ENCODE measurements around the gene OR10R2. TPM values are rescaled to one million over a fixed set of nuclear protein-coding genes. Genes with fewer than 3 reads are reported as not detected.

Gene OR10R2
- total RNA-seq, 2 donors from 2014 or later = not detected

GRCh38 chr1:158509471-158510156 lies 37.6 kb downstream of the OR10R2 start:
- no peaks in the 10 kb centered on the region for H3K4me1 ChIP-seq
- TF ChIP-seq, protein P1, sequence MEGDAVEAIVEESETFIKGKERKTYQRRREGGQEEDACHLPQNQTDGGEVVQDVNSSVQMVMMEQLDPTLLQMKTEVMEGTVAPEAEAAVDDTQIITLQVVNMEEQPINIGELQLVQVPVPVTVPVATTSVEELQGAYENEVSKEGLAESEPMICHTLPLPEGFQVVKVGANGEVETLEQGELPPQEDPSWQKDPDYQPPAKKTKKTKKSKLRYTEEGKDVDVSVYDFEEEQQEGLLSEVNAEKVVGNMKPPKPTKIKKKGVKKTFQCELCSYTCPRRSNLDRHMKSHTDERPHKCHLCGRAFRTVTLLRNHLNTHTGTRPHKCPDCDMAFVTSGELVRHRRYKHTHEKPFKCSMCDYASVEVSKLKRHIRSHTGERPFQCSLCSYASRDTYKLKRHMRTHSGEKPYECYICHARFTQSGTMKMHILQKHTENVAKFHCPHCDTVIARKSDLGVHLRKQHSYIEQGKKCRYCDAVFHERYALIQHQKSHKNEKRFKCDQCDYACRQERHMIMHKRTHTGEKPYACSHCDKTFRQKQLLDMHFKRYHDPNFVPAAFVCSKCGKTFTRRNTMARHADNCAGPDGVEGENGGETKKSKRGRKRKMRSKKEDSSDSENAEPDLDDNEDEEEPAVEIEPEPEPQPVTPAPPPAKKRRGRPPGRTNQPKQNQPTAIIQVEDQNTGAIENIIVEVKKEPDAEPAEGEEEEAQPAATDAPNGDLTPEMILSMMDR (IDR thresholded peaks at IDR 0.05) = no peak
- H3K9me3 ChIP-seq = no peaks in the 10 kb centered on the region
- no peaks in the 10 kb centered on the region for H3K36me3 ChIP-seq
- DNase-seq (ENCODE audit: low spot score) = no peak
- H3K27ac ChIP-seq = no peak overlapping the region
- H3K27me3 ChIP-seq = no peaks in the 10 kb centered on the region
- no peak overlapping the region for H3K4me3 ChIP-seq

GRCh38 chr1:158516966-158517365 lies 44.9 kb downstream of the OR10R2 start:
- TF ChIP-seq, protein P1 (IDR thresholded peaks at IDR 0.05) = no peak
- H3K4me1 ChIP-seq = no peaks in the 10 kb centered on the region
- H3K27ac ChIP-seq = no peak overlapping the region
- no peak overlapping the region for H3K4me3 ChIP-seq
- no peak for DNase-seq (ENCODE audit: low spot score)
- H3K36me3 ChIP-seq = no peaks in the 10 kb centered on the region
- no peaks in the 10 kb centered on the region for H3K9me3 ChIP-seq
- no peaks in the 10 kb centered on the region for H3K27me3 ChIP-seq

- no peak overlapping the region for H3K27ac ChIP-seq
- no peaks in the 10 kb centered on the region for H3K36me3 ChIP-seq
- no peaks in the 10 kb centered on the region for H3K9me3 ChIP-seq
- no peaks in the 10 kb centered on the region for H3K4me1 ChIP-seq
- no peak for DNase-seq (ENCODE audit: low spot score)
- TF ChIP-seq, protein P1 (IDR thresholded peaks at IDR 0.05) = no peak
- no peaks in the 10 kb centered on the region for H3K27me3 ChIP-seq
- H3K4me3 ChIP-seq = no peak overlapping the region
Measured at GRCh38 chr1:158520021-158520420, 48.0 kb downstream of the OR10R2 start.

DNA sequence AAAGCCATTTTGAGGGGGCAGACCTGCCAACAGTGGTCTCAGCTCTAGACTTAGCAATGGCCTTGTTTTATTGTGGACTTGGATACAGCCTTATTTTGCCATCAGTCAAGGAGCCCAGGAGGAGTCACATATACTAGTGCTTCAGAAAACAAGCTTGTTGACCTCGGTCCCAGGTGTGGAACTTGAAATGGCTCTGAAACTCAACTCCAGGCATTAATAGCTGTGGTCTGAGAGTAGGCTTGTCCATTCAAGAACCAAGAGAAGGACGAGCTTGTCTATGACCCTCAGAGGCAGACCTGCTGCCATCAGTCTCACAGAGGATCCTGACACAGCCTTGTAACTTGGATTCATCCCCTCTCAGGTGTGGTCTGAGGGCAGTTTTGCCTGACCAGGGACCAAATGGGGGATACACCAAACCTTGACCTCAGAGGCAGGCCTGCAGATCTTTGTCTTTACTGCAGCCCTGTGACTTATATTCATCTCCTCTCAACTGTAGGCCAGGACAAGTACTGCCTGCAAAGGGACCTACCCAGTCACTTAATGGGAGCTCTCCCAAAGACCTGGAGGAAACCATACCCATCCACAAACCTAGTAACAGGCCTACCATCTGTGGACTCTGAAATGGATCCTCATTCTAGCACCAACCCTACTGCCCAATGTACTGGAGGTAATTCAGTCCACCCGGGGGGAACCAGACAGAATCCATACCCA lies 49.1 kb downstream of the OR10R2 start:
- no peaks in the 10 kb centered on the region for H3K9me3 ChIP-seq
- no peak overlapping the region for H3K27ac ChIP-seq
- no peak overlapping the region for H3K4me3 ChIP-seq
- no peak for DNase-seq (ENCODE audit: low spot score)
- H3K4me1 ChIP-seq = no peaks in the 10 kb centered on the region
- no peaks in the 10 kb centered on the region for H3K36me3 ChIP-seq
- TF ChIP-seq, protein P1 (IDR thresholded peaks at IDR 0.05) = no peak
- H3K27me3 ChIP-seq = no peaks in the 10 kb centered on the region

DNA sequence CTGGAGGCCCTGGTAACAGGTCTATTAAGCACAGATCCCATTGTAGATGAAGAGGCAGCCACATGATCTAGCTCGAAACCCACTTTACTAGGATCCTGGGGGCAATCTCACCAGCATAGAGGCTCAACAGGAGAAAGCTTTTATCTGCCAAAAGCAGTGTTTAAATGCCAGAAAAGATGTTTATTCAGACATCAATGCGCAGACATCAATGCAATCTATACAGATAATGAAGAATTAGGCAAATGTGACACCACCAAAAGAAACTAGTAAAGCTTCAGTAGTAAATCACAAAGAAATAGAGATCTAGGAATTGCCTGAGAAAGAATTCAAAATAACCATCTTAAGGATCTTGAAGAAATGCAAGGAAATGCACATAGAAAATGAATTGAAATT lies 49.6 kb downstream of the OR10R2 start:
- Histone ChIP-seq H3K9me3 (no peaks in the 10 kb centered on the region), H3K27me3 (no peaks in the 10 kb centered on the region), H3K36me3 (no peaks in the 10 kb centered on the region), H3K4me1 (no peaks in the 10 kb centered on the region), H3K4me3 (no peak overlapping the region), H3K27ac (no peak overlapping the region)
- TF ChIP-seq, protein P1 (IDR thresholded peaks at IDR 0.05) = no peak
- no peak for DNase-seq (ENCODE audit: low spot score)
